PFSK-1 (cell line): ENCODE measurements around the gene OSBPL6.

Experiments
- FOXP2 ChIP-seq: optimal IDR thresholded peaks from 2 replicates; pipeline ENCODE3; 2011; ENCODE audit warnings: borderline replicate concordance, control low read depth, inconsistent platforms; ENCODE audit not compliant: insufficient read depth; ENCODE audit errors: extremely low read length, extremely low read depth
- POLR2AphosphoS5 ChIP-seq: IDR thresholded peaks from 2 replicates; pipeline ENCODE4 v1.6.1; 2012; ENCODE audit warnings: low read depth, mild to moderate bottlenecking, control low read depth, low read length, moderate library complexity
- REST ChIP-seq, 2 experiments: IDR thresholded peaks; 2 replicates each; pipeline versions ENCODE4 v1.6.1 to v1.8.0; 2011 to 2012; ENCODE audit warnings: low read depth in 2 of 2, low read length in 2 of 2, control low read depth in 1 of 2, inconsistent platforms in 1 of 2, mild to moderate bottlenecking in 1 of 2, moderate library complexity in 1 of 2; ENCODE audit not compliant: insufficient read depth in 1 of 2
- SIN3A ChIP-seq: IDR thresholded peaks from 2 replicates; pipeline ENCODE4 v1.6.1; 2012; ENCODE audit warnings: mild to moderate bottlenecking, low read length, moderate library complexity, borderline replicate concordance; ENCODE audit not compliant: insufficient read depth
- TAF1 ChIP-seq: IDR thresholded peaks from 2 replicates; pipeline ENCODE4 v1.6.1; 2012; ENCODE audit warnings: low read length, control low read depth, borderline replicate concordance; ENCODE audit not compliant: insufficient read depth

Gene OSBPL6

GRCh38 chr2:178273787-178274360 is 79.6 kb downstream of the OSBPL6 start:
- TF ChIP-seq SIN3A (no peak), POLR2AphosphoS5 (no peak), FOXP2 (no peak), TAF1 (no peak), REST (IDR thresholded peaks at IDR 0.05; ENCODE audit: insufficient read depth in 1 of 2, low read depth in 2 of 2, low read length in 2 of 2) (no peak)

- TF ChIP-seq FOXP2 (no peak), REST (IDR thresholded peaks at IDR 0.05; ENCODE audit: insufficient read depth in 1 of 2, low read depth in 2 of 2, low read length in 2 of 2) (no peak), TAF1 (no peak), POLR2AphosphoS5 (no peak), SIN3A (no peak)
Measured at GRCh38 chr2:178275600-178275999, 81.3 kb downstream of the OSBPL6 start.

GRCh38 chr2:178277741-178278197 is 83.5 kb downstream of the OSBPL6 start:
- TF ChIP-seq POLR2AphosphoS5 (peak; percentile 38; the same call in 1 of the 2 replicates), FOXP2 (no peak), REST (IDR thresholded peaks at IDR 0.05; ENCODE audit: insufficient read depth in 1 of 2, low read depth in 2 of 2, low read length in 2 of 2) (no peak), SIN3A (no peak)

- TF ChIP-seq SIN3A (peak; percentile 71; the same call in 1 of the 2 replicates), TAF1 (peak; percentile 50; the same call in 1 of the 2 replicates), REST (IDR thresholded peaks at IDR 0.05; ENCODE audit: insufficient read depth in 1 of 2, low read depth in 2 of 2, low read length in 2 of 2) (no peak), FOXP2 (no peak), POLR2AphosphoS5 (peak; percentile 52; the same call in 1 of the 2 replicates)
Measured at GRCh38 chr2:178279142-178279541, 84.8 kb downstream of the OSBPL6 start.
